B cell (primary cell): ENCODE results near the gene RAC2. TPM values are rescaled to one million over a fixed set of nuclear protein-coding genes. Genes with fewer than 3 reads are reported as not detected.

Source experiments
- ATAC-seq: fragments of 200-7000 bp; cut with Tn5 transposase; one replicate; pipeline ENCODE4 v1.10.0; 2021; ENCODE audit warnings: low read depth, mild to moderate bottlenecking, moderate number of reproducible peaks, moderate library complexity
- CTCF ChIA-PET: fragments of 350-600 bp; sonication (Branson Sonifier 250); formaldehyde crosslinking; loops from one replicate; lab custom pipeline; 2021; ENCODE audit warnings: antibody characterized with exemption, inconsistent platforms; lab: Charles Lee
- POLR2A ChIA-PET: fragments of 350-600 bp; sonication (Branson Sonifier 250); formaldehyde crosslinking; loops from one replicate; lab custom pipeline; 2021; ENCODE audit warnings: antibody characterized with exemption; lab: Charles Lee
- DNase-seq: peaks from one replicate; pipeline ENCODE4 v3.0.0; 2013
- H2AFZ ChIP-seq: 2 replicates; pipeline ENCODE4 v1.6.1; 2012; ENCODE audit warnings: mild to moderate bottlenecking, low read depth, low read length; ENCODE audit not compliant: insufficient read depth, poor library complexity, severe bottlenecking
- H3K27ac ChIP-seq, 2 donors: 1 replicate in 1 of 2; 2 replicates in 1 of 2; pipeline ENCODE4 v1.5.1; 2012 to 2013; ENCODE audit warnings: low read length in 2 of 2, mild to moderate bottlenecking in 2 of 2, moderate library complexity in 1 of 2
- H3K27me3 ChIP-seq, 4 experiments: fragments of 200-600 bp in 1 of 4; sonication (generic) in 1 of 4; replicated peaks in 1 of 4; 1 replicate in 2 of 4; 2 replicates in 2 of 4; pipeline versions ENCODE4 v1.6.1 to v1.7.0; 2013 to 2016; ENCODE audit warnings: low read length in 3 of 4, mild to moderate bottlenecking in 2 of 4, mixed read lengths in 1 of 4, moderate library complexity in 1 of 4; ENCODE audit not compliant: insufficient read depth in 4 of 4, control insufficient read depth in 3 of 4; ENCODE audit errors: control extremely low read depth in 1 of 4
- H3K36me3 ChIP-seq, 2 experiments: replicated peaks in 1 of 2; 1 replicate in 1 of 2; 2 replicates in 1 of 2; pipeline versions ENCODE4 v1.6.1 to v1.7.1; 2013; ENCODE audit warnings: low read length in 1 of 2; ENCODE audit not compliant: insufficient read depth in 2 of 2, control insufficient read depth in 1 of 2; ENCODE audit errors: control extremely low read depth in 1 of 2, extremely low read depth in 1 of 2
- H3K4me1 ChIP-seq, 2 donors: fragments of 200-600 bp in 1 of 2; sonication (generic) in 1 of 2; 1 replicate in 1 of 2; 2 replicates in 1 of 2; pipeline versions ENCODE4 v1.5.1 to v1.6.1; 2013 to 2017; ENCODE audit warnings: low read length in 2 of 2; ENCODE audit not compliant: control insufficient read depth in 2 of 2, insufficient read depth in 2 of 2
- H3K4me2 ChIP-seq: replicated peaks from 2 replicates; pipeline ENCODE3; 2012; ENCODE audit warnings: mild to moderate bottlenecking, low read depth, low read length; ENCODE audit not compliant: poor library complexity, severe bottlenecking
- H3K4me3 ChIP-seq, 5 experiments: fragments of 200-600 bp in 1 of 5; sonication (generic) in 1 of 5; 1 replicate in 3 of 5; 2 replicates in 2 of 5; pipeline versions ENCODE4 v1.5.1 to v1.7.0; 2011 to 2016; ENCODE audit warnings: low read length in 4 of 5, mild to moderate bottlenecking in 4 of 5, low read depth in 2 of 5, control low read depth in 1 of 5, moderate library complexity in 1 of 5; ENCODE audit not compliant: insufficient read depth in 1 of 5; ENCODE audit errors: control extremely low read depth in 1 of 5, extremely low read depth in 1 of 5
- H3K79me2 ChIP-seq: fragments of 200-600 bp; sonication (generic); one replicate; pipeline ENCODE4 v1.6.0; 2016; ENCODE audit warnings: low read length; ENCODE audit not compliant: control insufficient read depth, insufficient read depth
- H3K9ac ChIP-seq: fragments of 200-600 bp; sonication (generic); 2 replicates; pipeline ENCODE4 v1.6.1; 2017; ENCODE audit warnings: mild to moderate bottlenecking, low read length, moderate library complexity
- H3K9me3 ChIP-seq, 3 donors: one replicate each; pipeline versions ENCODE4 v1.6.1 to v1.7.1; 2013; ENCODE audit warnings: low read length in 2 of 3; ENCODE audit not compliant: control insufficient read depth in 2 of 3, insufficient read depth in 1 of 3; ENCODE audit errors: control extremely low read depth in 1 of 3
- H4K20me1 ChIP-seq: 2 replicates; pipeline ENCODE4 v1.6.0; 2012; ENCODE audit warnings: mild to moderate bottlenecking, low read length; ENCODE audit not compliant: insufficient read depth, control insufficient read depth, poor library complexity, severe bottlenecking
- H3K27ac Mint-ChIP-seq: one replicate; pipeline ENCODE4 v1.8.0; 2021; ENCODE audit warnings: mixed read lengths
- H3K27me3 Mint-ChIP-seq: one replicate; pipeline ENCODE4 v1.8.0; 2021; ENCODE audit warnings: mixed read lengths
- H3K4me1 Mint-ChIP-seq: one replicate; pipeline ENCODE4 v1.8.0; 2021; ENCODE audit warnings: mixed read lengths
- H3K4me3 Mint-ChIP-seq: one replicate; pipeline ENCODE4 v1.8.0; 2021; ENCODE audit warnings: mixed read lengths
- H3K9me3 Mint-ChIP-seq: one replicate; pipeline ENCODE4 v1.8.0; 2022; ENCODE audit warnings: mixed read lengths; ENCODE audit not compliant: insufficient read depth
- CTCF ChIP-seq: fragments of 200-600 bp; IDR thresholded peaks from one replicate; pipeline ENCODE4 v1.8.0; 2022; ENCODE audit warnings: antibody characterized with exemption, mild to moderate bottlenecking
- EZH2 ChIP-seq: IDR thresholded peaks from 2 replicates; pipeline ENCODE4 v1.6.1; 2012; ENCODE audit warnings: borderline replicate concordance, low read depth, mild to moderate bottlenecking, moderate library complexity, low read length; ENCODE audit not compliant: insufficient read depth, poor library complexity, severe bottlenecking
- WGBS: methylation state at CpG from one replicate; pipeline ENCODE4 v1.1.5; 2013; ENCODE audit warnings: missing lambda C conversion rate; ENCODE audit not compliant: insufficient coverage; 5-methylcytosine and 5-hydroxymethylcytosine counted together
- intact Hi-C: fragments of 100-400 bp; cut with micrococcal nuclease; formaldehyde crosslinking; loops from one replicate; pipeline ENCODE4 v1.10.0; 2022
- polyA plus RNA-seq: library from polyadenylated mRNA; depleted of rRNA; stranded (reverse); fragments of >200 nt; gene quantifications from 2 replicates; pipeline ENCODE4 v1.2.3, GENCODE V29; 2012
- total RNA-seq, 2 donors: library from RNA; stranded (reverse); fragments of 120-200 nt in 1 of 2; gene quantifications; 1 replicate in 1 of 2; 2 replicates in 1 of 2; pipeline versions ENCODE4 v1.2.3 to v1.2.4, GENCODE V29; 2013 to 2022

The RAC2 gene
- total and polyA plus RNA-seq, 2 donors (not counting 1 experiment from before 2014, with no cell fraction given) = 273 to 776 TPM

- peak overlapping the region; percentile 89 for H3K27ac Mint-ChIP-seq
- H3K27me3 Mint-ChIP-seq = no peaks in the 10 kb centered on the region
- DNase-seq = peak; percentile 94
- Histone ChIP-seq H2AFZ (no peak overlapping the region), H3K9ac (peak overlapping the region; percentile 92), H4K20me1 (peaks cover 61% of the 10 kb centered on the region), H3K27me3 (no peaks in the 10 kb centered on the region), H3K27ac (peak overlapping the region; percentile 80 to 86), H3K4me2 (peak overlapping the region; percentile 98), H3K9me3 (no peaks in the 10 kb centered on the region), H3K36me3 (peaks cover 0 to 47% of the 10 kb centered on the region in 2 experiments), H3K4me3 (peak overlapping the region; percentile 88 to 99 (median 97)), H3K79me2 (peaks cover 68% of the 10 kb centered on the region), H3K4me1 (peaks cover 63 to 79% of the 10 kb centered on the region in 2 donors)
- peak; percentile 71 for ATAC-seq
- no peak for TF ChIP-seq CTCF
- TF ChIP-seq EZH2 = no peak
- intact Hi-C loops = loop anchor here (1.0 to 10.0 kb wide), 6 partner anchors 12 to 715 kb away; partner anchors contain the start of genes ANKRD54, EIF3D and EIF3L
- no peaks in the 10 kb centered on the region for H3K9me3 Mint-ChIP-seq
- H3K4me3 Mint-ChIP-seq = peak overlapping the region; percentile 97
- 0% methylated on average over 15 of the region's 16 CpGs for WGBS
- peaks cover 82% of the 10 kb centered on the region for H3K4me1 Mint-ChIP-seq
- POLR2A ChIA-PET = interaction anchor here (0.8 to 5.5 kb wide), 10 partner anchors 13 to 57 kb away, joined by 3 to 83 read pairs (median 6); partner anchors contain the start of gene CYTH4
- CTCF ChIA-PET = interaction anchor here (0.8 to 17.0 kb wide), 13 partner anchors 12 to 350 kb away, joined by 3 to 377 read pairs (median 3); partner anchors contain the start of gene CYTH4
These were observed 1.6 kb downstream of the RAC2 start for GRCh38 chr22:37242395-37242918.
